ENCODE data around the gene FLYWCH2.

The FLYWCH2 gene

GRCh38 chr16:2848933-2849725 lies 33.9 kb upstream of the FLYWCH2 start:
- Histone ChIP-seq H3K4me1 (ENCODE audit: insufficient read depth, low read length) (no peaks in the 10 kb centered on the region), H2AFZ (ENCODE audit: low read depth, low read length) (no peak overlapping the region), H3K27ac (ENCODE audit: low read length) (no peak overlapping the region), H3K4me2 (ENCODE audit: insufficient read depth, low read length) (no peak overlapping the region), H3K36me3 (ENCODE audit: insufficient read depth, low read length) (no peaks in the 10 kb centered on the region), H3K79me2 (ENCODE audit: insufficient read depth, low read length) (no peaks in the 10 kb centered on the region), H3K9me3 (ENCODE audit: insufficient read depth, low read length, severe bottlenecking) (no peaks in the 10 kb centered on the region), H3K9ac (ENCODE audit: low read depth, low read length) (no peak overlapping the region), H3K27me3 (ENCODE audit: insufficient read depth, low read length, poor library complexity) (peaks cover 4% of the 10 kb centered on the region), H3K4me3 (ENCODE audit: low read depth in 1 of 2, low read length in 2 of 2) (no peak overlapping the region), H4K20me1 (ENCODE audit: insufficient read depth, low read length) (no peaks in the 10 kb centered on the region)
- DNase-seq (no peak), ATAC-seq (ENCODE audit: insufficient read depth, low read depth) (no peak)
- TF ChIP-seq CTCF (IDR thresholded peaks at IDR 0.05; ENCODE audit: borderline replicate concordance, extremely low read depth, low read length, poor library complexity, severe bottlenecking) (no peak), EZH2 (IDR thresholded peaks at IDR 0.05; ENCODE audit: borderline replicate concordance, low read depth, low read length, severe bottlenecking) (no peak)

DNA sequence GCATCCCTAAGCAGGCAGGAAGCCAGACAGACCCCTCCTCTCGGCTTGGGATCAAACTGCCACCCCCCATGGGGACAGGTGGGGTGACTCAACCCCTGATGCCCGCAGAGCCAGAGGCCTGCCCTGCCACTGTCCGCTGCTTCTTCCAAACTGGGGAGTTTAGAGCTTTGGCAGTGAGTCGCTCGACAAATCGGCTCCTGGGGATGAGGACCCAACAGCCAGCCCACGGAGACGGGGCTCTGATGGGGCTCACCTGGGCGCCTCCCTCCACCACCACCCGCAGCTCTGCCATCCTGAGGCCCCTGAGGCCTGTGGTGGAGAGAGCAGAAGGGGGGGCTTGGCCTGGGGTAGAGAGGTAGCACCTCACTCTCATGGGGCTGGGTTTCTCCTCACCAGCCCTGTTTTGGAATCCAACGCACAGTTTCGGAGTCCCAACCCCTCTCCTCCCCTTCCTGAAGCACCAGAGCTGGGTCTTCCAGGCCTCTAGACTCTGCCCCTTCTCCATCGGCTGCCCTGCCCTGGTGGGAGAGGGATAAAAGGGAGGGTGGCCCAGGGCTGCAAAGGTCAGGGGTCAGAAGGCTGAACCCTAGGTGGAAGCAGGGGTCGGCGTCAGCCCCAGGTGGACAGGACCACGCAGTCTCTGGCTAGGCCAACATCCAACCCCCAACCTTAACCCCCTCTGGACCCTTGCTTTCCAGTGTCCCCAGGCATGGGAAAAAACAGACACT lies 30.8 kb upstream of the FLYWCH2 start:
- H3K36me3 ChIP-seq (ENCODE audit: insufficient read depth, low read length) = no peaks in the 10 kb centered on the region
- H3K9ac ChIP-seq (ENCODE audit: low read depth, low read length) = no peak overlapping the region
- no peaks in the 10 kb centered on the region for H3K4me1 ChIP-seq (ENCODE audit: insufficient read depth, low read length)
- peaks cover 1% of the 10 kb centered on the region for H3K27me3 ChIP-seq (ENCODE audit: insufficient read depth, low read length, poor library complexity)
- H3K4me2 ChIP-seq (ENCODE audit: insufficient read depth, low read length) = no peak overlapping the region
- TF ChIP-seq EZH2 (IDR thresholded peaks at IDR 0.05; ENCODE audit: borderline replicate concordance, low read depth, low read length, severe bottlenecking) = no peak
- TF ChIP-seq CTCF (IDR thresholded peaks at IDR 0.05; ENCODE audit: borderline replicate concordance, extremely low read depth, low read length, poor library complexity, severe bottlenecking) = no peak
- DNase-seq (no peak), ATAC-seq (ENCODE audit: insufficient read depth, low read depth) (no peak)
- H4K20me1 ChIP-seq (ENCODE audit: insufficient read depth, low read length) = no peaks in the 10 kb centered on the region
- H3K79me2 ChIP-seq (ENCODE audit: insufficient read depth, low read length) = no peaks in the 10 kb centered on the region
- H3K9me3 ChIP-seq (ENCODE audit: insufficient read depth, low read length, severe bottlenecking) = peaks cover 6% of the 10 kb centered on the region
- H3K4me3 ChIP-seq (ENCODE audit: low read depth in 1 of 2, low read length in 2 of 2) = no peak overlapping the region
- H3K27ac ChIP-seq (ENCODE audit: low read length) = no peak overlapping the region
- no peak overlapping the region for H2AFZ ChIP-seq (ENCODE audit: low read depth, low read length)

- TF ChIP-seq CTCF (IDR thresholded peaks at IDR 0.05; ENCODE audit: borderline replicate concordance, extremely low read depth, low read length, poor library complexity, severe bottlenecking) = no peak
- no peak for TF ChIP-seq EZH2 (IDR thresholded peaks at IDR 0.05; ENCODE audit: borderline replicate concordance, low read depth, low read length, severe bottlenecking)
- Histone ChIP-seq H3K9ac (ENCODE audit: low read depth, low read length) (no peak overlapping the region), H3K9me3 (ENCODE audit: insufficient read depth, low read length, severe bottlenecking) (peaks cover 6% of the 10 kb centered on the region), H3K4me2 (ENCODE audit: insufficient read depth, low read length) (no peak overlapping the region), H3K36me3 (ENCODE audit: insufficient read depth, low read length) (no peaks in the 10 kb centered on the region), H3K27me3 (ENCODE audit: insufficient read depth, low read length, poor library complexity) (peaks cover 6% of the 10 kb centered on the region), H3K4me1 (ENCODE audit: insufficient read depth, low read length) (no peaks in the 10 kb centered on the region), H3K27ac (ENCODE audit: low read length) (no peak overlapping the region), H3K4me3 (ENCODE audit: low read depth in 1 of 2, low read length in 2 of 2) (no peak overlapping the region), H4K20me1 (ENCODE audit: insufficient read depth, low read length) (no peaks in the 10 kb centered on the region), H3K79me2 (ENCODE audit: insufficient read depth, low read length) (no peaks in the 10 kb centered on the region), H2AFZ (ENCODE audit: low read depth, low read length) (no peak overlapping the region)
- ATAC-seq (ENCODE audit: insufficient read depth, low read depth) (no peak), DNase-seq (no peak)
Observed at GRCh38 chr16:2852731-2853507, 30.1 kb upstream of the FLYWCH2 start.

Data from DND-41 (cell line).